ENCODE measurements around the gene DNAH3.

DNAH3 gene

DNA sequence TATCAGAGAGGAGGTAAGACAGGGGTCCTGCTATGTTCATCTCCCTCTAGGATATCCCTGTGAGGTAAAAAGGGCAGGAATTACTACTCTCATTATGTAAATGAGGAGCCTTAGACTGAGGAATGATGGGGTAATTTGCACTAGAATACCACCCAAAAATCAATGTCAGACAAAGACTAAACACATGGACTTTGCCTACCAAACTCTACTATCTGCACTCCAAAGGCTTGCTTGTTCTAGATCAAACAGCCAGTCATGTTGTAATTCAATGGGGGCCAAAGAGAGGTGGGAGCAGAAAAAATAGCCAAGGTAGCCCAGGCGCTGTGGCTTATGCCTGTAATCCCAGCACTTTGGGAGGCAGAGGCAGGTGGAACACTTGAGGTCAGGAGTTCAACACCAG, 129.3 kb downstream of the DNAH3 start:
- Histone ChIP-seq H3K4me1 (ENCODE audit: insufficient read depth, low read length, poor library complexity, severe bottlenecking) (no peaks in the 10 kb centered on the region), H3K27me3 (ENCODE audit: insufficient read depth, low read length, poor library complexity, severe bottlenecking) (no peaks in the 10 kb centered on the region)
- no peak for TF ChIP-seq EZH2phosphoT487 (IDR thresholded peaks at IDR 0.05; ENCODE audit: borderline replicate concordance)
- TF ChIP-seq, protein P1, sequence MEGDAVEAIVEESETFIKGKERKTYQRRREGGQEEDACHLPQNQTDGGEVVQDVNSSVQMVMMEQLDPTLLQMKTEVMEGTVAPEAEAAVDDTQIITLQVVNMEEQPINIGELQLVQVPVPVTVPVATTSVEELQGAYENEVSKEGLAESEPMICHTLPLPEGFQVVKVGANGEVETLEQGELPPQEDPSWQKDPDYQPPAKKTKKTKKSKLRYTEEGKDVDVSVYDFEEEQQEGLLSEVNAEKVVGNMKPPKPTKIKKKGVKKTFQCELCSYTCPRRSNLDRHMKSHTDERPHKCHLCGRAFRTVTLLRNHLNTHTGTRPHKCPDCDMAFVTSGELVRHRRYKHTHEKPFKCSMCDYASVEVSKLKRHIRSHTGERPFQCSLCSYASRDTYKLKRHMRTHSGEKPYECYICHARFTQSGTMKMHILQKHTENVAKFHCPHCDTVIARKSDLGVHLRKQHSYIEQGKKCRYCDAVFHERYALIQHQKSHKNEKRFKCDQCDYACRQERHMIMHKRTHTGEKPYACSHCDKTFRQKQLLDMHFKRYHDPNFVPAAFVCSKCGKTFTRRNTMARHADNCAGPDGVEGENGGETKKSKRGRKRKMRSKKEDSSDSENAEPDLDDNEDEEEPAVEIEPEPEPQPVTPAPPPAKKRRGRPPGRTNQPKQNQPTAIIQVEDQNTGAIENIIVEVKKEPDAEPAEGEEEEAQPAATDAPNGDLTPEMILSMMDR (conservative IDR thresholded peaks at IDR 0.05; ENCODE audit: low read length), result no peak

DNA sequence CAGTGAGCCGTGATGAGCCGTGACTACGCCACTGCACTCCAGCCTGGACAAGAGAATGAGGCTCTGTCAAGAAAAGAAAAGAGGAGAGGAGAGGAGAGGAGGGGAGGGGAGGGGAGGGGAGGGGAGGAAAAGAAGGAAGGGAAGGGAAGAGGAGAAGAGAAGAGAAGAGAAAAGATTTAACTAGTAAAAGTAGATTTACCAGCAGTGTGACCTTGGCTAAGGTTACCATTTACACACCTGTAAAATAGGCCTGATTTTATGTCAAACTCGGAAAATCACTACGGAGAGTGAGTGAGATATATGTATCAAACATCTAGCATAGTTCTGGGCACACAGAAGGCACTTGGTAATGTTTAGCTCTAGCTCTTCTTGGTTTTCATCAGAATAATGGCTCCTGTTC, 140.8 kb downstream of the DNAH3 start:
- H3K9me3 ChIP-seq (ENCODE audit: insufficient read depth, low read depth, low read length), result peaks cover 6% of the 10 kb centered on the region; the same call in 1 of the 2 replicates
- no peak overlapping the region for H3K9ac ChIP-seq (ENCODE audit: low read depth, low read length, poor library complexity, severe bottlenecking)
- TF ChIP-seq, protein P1 (conservative IDR thresholded peaks at IDR 0.05; ENCODE audit: low read length), result no peak
- TF ChIP-seq EZH2phosphoT487 (IDR thresholded peaks at IDR 0.05; ENCODE audit: borderline replicate concordance), result no peak
- no peaks in the 10 kb centered on the region for H3K79me2 ChIP-seq (ENCODE audit: insufficient read depth, low read length)
- no peaks in the 10 kb centered on the region for H3K27me3 ChIP-seq (ENCODE audit: insufficient read depth, low read length, poor library complexity, severe bottlenecking)
- no peak overlapping the region for H2AFZ ChIP-seq (ENCODE audit: low read length)
- no peak overlapping the region for H3K4me3 ChIP-seq (ENCODE audit: low read length, poor library complexity, severe bottlenecking)
- no peaks in the 10 kb centered on the region for H4K20me1 ChIP-seq (ENCODE audit: insufficient read depth, low read length, poor library complexity, severe bottlenecking)
- H3K4me1 ChIP-seq (ENCODE audit: insufficient read depth, low read length, poor library complexity, severe bottlenecking), result no peaks in the 10 kb centered on the region
- H3K9me2 ChIP-seq (replicated peaks; ENCODE audit: low read depth, low read length), result no peaks in the 10 kb centered on the region
- no peaks in the 10 kb centered on the region for H3F3A ChIP-seq (ENCODE audit: low read depth)
- no peak overlapping the region for H3K4me2 ChIP-seq (ENCODE audit: low read depth, low read length, poor library complexity, severe bottlenecking)
- no peaks in the 10 kb centered on the region for H3K36me3 ChIP-seq (ENCODE audit: insufficient read depth, low read length)

More for the DNA sequence above, 129.3 kb downstream of the DNAH3 start:
- Histone ChIP-seq H3K4me3 (ENCODE audit: low read length, poor library complexity, severe bottlenecking) (no peak overlapping the region), H3K36me3 (ENCODE audit: insufficient read depth, low read length) (no peaks in the 10 kb centered on the region), H4K20me1 (ENCODE audit: insufficient read depth, low read length, poor library complexity, severe bottlenecking) (no peaks in the 10 kb centered on the region), H2AFZ (ENCODE audit: low read length) (no peak overlapping the region), H3K9ac (ENCODE audit: low read depth, low read length, poor library complexity, severe bottlenecking) (no peak overlapping the region), H3K4me2 (ENCODE audit: low read depth, low read length, poor library complexity, severe bottlenecking) (no peak overlapping the region), H3K9me2 (replicated peaks; ENCODE audit: low read depth, low read length) (no peaks in the 10 kb centered on the region), H3K9me3 (ENCODE audit: insufficient read depth, low read depth, low read length) (no peaks in the 10 kb centered on the region), H3F3A (ENCODE audit: low read depth) (no peaks in the 10 kb centered on the region), H3K79me2 (ENCODE audit: insufficient read depth, low read length) (no peaks in the 10 kb centered on the region)

DNA sequence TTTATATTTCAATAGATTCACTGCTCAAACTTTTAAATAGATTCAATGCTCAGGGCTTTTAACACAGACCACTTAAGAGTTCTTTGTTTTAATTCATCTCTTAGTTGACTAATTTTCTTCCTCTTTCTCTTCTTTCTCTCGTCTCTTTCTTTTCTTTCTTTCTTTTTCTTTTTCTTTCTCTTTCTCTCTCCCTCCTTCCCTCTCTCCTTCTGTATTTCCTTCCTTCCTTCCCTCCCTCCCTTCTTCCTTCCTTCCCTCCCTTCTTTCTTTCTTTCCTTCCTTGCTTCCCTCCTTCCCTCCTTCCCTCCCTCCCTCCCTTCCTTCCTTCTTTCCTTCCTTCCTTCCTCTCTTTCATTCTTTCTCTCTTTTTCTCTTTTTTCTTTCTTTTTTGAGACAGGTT, 145.6 kb downstream of the DNAH3 start:
- Histone ChIP-seq H3K4me2 (ENCODE audit: low read depth, low read length, poor library complexity, severe bottlenecking) (no peak overlapping the region), H3K4me3 (ENCODE audit: low read length, poor library complexity, severe bottlenecking) (no peak overlapping the region), H3K4me1 (ENCODE audit: insufficient read depth, low read length, poor library complexity, severe bottlenecking) (no peaks in the 10 kb centered on the region), H3K9ac (ENCODE audit: low read depth, low read length, poor library complexity, severe bottlenecking) (no peak overlapping the region), H4K20me1 (ENCODE audit: insufficient read depth, low read length, poor library complexity, severe bottlenecking) (no peaks in the 10 kb centered on the region), H2AFZ (ENCODE audit: low read length) (no peak overlapping the region), H3K9me2 (replicated peaks; ENCODE audit: low read depth, low read length) (no peaks in the 10 kb centered on the region), H3F3A (ENCODE audit: low read depth) (no peaks in the 10 kb centered on the region), H3K27me3 (ENCODE audit: insufficient read depth, low read length, poor library complexity, severe bottlenecking) (no peaks in the 10 kb centered on the region), H3K36me3 (ENCODE audit: insufficient read depth, low read length) (no peaks in the 10 kb centered on the region), H3K79me2 (ENCODE audit: insufficient read depth, low read length) (no peaks in the 10 kb centered on the region), H3K9me3 (ENCODE audit: insufficient read depth, low read depth, low read length) (no peaks in the 10 kb centered on the region)
- TF ChIP-seq, protein P1 (conservative IDR thresholded peaks at IDR 0.05; ENCODE audit: low read length), result no peak
- TF ChIP-seq EZH2phosphoT487 (IDR thresholded peaks at IDR 0.05; ENCODE audit: borderline replicate concordance), result no peak

All from Loucy (cell line).